Ammon's horn (tissue), 1 donor: ENCODE data around the gene PPP1R16B.

Experiments
- DNase-seq: peaks from one replicate; pipeline ENCODE4 v3.0.0-alpha.2; 2016; ENCODE audit warnings: low spot score

PPP1R16B gene

GRCh38 chr20:38827770-38828281, 22.3 kb downstream of the PPP1R16B start:
- DNase-seq: no peak

- DNase-seq: no peak
Measured at GRCh38 chr20:38828514-38829295, 23.2 kb downstream of the PPP1R16B start.

- DNase-seq: no peak
Measured at GRCh38 chr20:38829296-38829875, 23.9 kb downstream of the PPP1R16B start.

GRCh38 chr20:38830356-38830755, 24.9 kb downstream of the PPP1R16B start:
- no peak for DNase-seq

- DNase-seq: no peak
Measured at GRCh38 chr20:38831049-38831691, 25.7 kb downstream of the PPP1R16B start.

GRCh38 chr20:38831995-38832620, 26.6 kb downstream of the PPP1R16B start:
- no peak for DNase-seq

- no peak for DNase-seq
Measured at GRCh38 chr20:38833154-38833856, 27.8 kb downstream of the PPP1R16B start.

GRCh38 chr20:38833857-38834164, 28.3 kb downstream of the PPP1R16B start:
- no peak for DNase-seq

GRCh38 chr20:38834868-38835267, 29.4 kb downstream of the PPP1R16B start:
- DNase-seq: no peak

- peak; percentile 57 for DNase-seq
Measured at GRCh38 chr20:38835792-38836191, 30.3 kb downstream of the PPP1R16B start.

GRCh38 chr20:38836991-38837390, 31.5 kb downstream of the PPP1R16B start:
- no peak for DNase-seq

GRCh38 chr20:38838326-38838725, 32.8 kb downstream of the PPP1R16B start:
- no peak for DNase-seq

GRCh38 chr20:38839563-38839962, 34.1 kb downstream of the PPP1R16B start:
- no peak for DNase-seq

- DNase-seq: peak; percentile 80
Measured at GRCh38 chr20:38840053-38840893, 34.8 kb downstream of the PPP1R16B start.

- no peak for DNase-seq
Measured at GRCh38 chr20:38840894-38841470, 35.5 kb downstream of the PPP1R16B start.

- DNase-seq: no peak
Measured at GRCh38 chr20:38841570-38841969, 36.1 kb downstream of the PPP1R16B start.

GRCh38 chr20:38842026-38842425, 36.5 kb downstream of the PPP1R16B start:
- no peak for DNase-seq

- no peak for DNase-seq
Measured at GRCh38 chr20:38842558-38842981, 37.1 kb downstream of the PPP1R16B start.

- DNase-seq: no peak
Measured at GRCh38 chr20:38843346-38843745, 37.8 kb downstream of the PPP1R16B start.

GRCh38 chr20:38844963-38845362, 39.5 kb downstream of the PPP1R16B start:
- no peak for DNase-seq

- no peak for DNase-seq
Measured at GRCh38 chr20:38847840-38848239, 42.3 kb downstream of the PPP1R16B start.
